Ascending aorta (tissue), 2 donors: ENCODE results near the gene GTF3C4. TPM values are rescaled to one million over a fixed set of nuclear protein-coding genes. Genes with fewer than 3 reads are reported as not detected.
"Not testable (repeated sequence)": the region's sequence is repeated elsewhere in the genome, so short reads cannot be mapped to it uniquely, and the experiment has no call there.

Experiments used
- DNase-seq, 2 donors: peaks; one replicate each; pipeline ENCODE4 v3.0.0-alpha.2; 2019; ENCODE audit warnings: low spot score in 2 of 2
- H3K27ac ChIP-seq, 2 donors: fragments of 200-600 bp; sonication (generic); one replicate each; pipeline ENCODE4 v1.5.1; 2016 to 2017; ENCODE audit warnings: mild to moderate bottlenecking in 1 of 2
- H3K27me3 ChIP-seq: fragments of 200-600 bp; sonication (generic); one replicate; pipeline ENCODE4 v1.5.1; 2017
- H3K36me3 ChIP-seq, 2 donors: fragments of 200-600 bp; sonication (generic); one replicate each; pipeline ENCODE4 v1.5.1; 2016
- H3K4me1 ChIP-seq, 2 donors: fragments of 200-600 bp; sonication (generic); one replicate each; pipeline ENCODE4 v1.5.1; 2016 to 2017; ENCODE audit warnings: mild to moderate bottlenecking in 1 of 2
- H3K4me3 ChIP-seq, 2 donors: fragments of 200-600 bp; sonication (generic); one replicate each; pipeline ENCODE4 v1.5.1; 2016 to 2017; ENCODE audit warnings: mild to moderate bottlenecking in 1 of 2
- H3K9me3 ChIP-seq, 2 donors: fragments of 200-600 bp; sonication (generic); one replicate each; pipeline ENCODE4 v1.5.1; 2016
- CTCF ChIP-seq, 3 experiments: fragments of 200-600 bp in 2 of 3; fragments of 450-650 bp in 1 of 3; sonication (generic) in 2 of 3; IDR thresholded peaks; one replicate each; pipeline ENCODE4 v1.5.1; 2016 to 2019; ENCODE audit warnings: antibody characterized with exemption in 3 of 3, mild to moderate bottlenecking in 1 of 3, moderate library complexity in 1 of 3
- intact Hi-C: fragments of 100-400 bp; cut with DNase I; formaldehyde crosslinking; loops from one replicate; pipeline ENCODE4 v1.15.1; 2023
- total RNA-seq: library from RNA; depleted of rRNA; stranded (reverse); fragments of >200 nt; gene quantifications from one replicate; pipeline ENCODE4 v1.1.0, GENCODE V29; 2016

Gene GTF3C4
- total RNA-seq, 1 donor from 2014 or later: 9.8 TPM

GRCh38 chr9:132708769-132709430, 38.6 kb downstream of the GTF3C4 start:
- intact Hi-C loops: no loop called here
- DNase-seq: no peak
- H3K4me3 ChIP-seq: no peak overlapping the region

GRCh38 chr9:132710333-132710732, 40.1 kb downstream of the GTF3C4 start:
- intact Hi-C loops: no loop called here
- no peaks in the 10 kb centered on the region for H3K27me3 ChIP-seq
- TF ChIP-seq CTCF (IDR thresholded peaks at IDR 0.05): no peak
- no peaks in the 10 kb centered on the region for H3K9me3 ChIP-seq
- no peak for DNase-seq
- H3K4me1 ChIP-seq: no peaks in the 10 kb centered on the region
- no peaks in the 10 kb centered on the region for H3K36me3 ChIP-seq
- H3K4me3 ChIP-seq: no peak overlapping the region
- H3K27ac ChIP-seq: no peak overlapping the region

More at GRCh38 chr9:132708769-132709430, 38.6 kb downstream of the GTF3C4 start:
- Histone ChIP-seq H3K27me3 (no peaks in the 10 kb centered on the region), H3K4me1 (no peaks in the 10 kb centered on the region), H3K36me3 (no peaks in the 10 kb centered on the region), H3K27ac (no peak overlapping the region), H3K9me3 (no peaks in the 10 kb centered on the region)
- no peak for TF ChIP-seq CTCF (IDR thresholded peaks at IDR 0.05)

GRCh38 chr9:132711152-132711551, 40.9 kb downstream of the GTF3C4 start:
- H3K9me3 ChIP-seq, H3K36me3 ChIP-seq, intact Hi-C loops, DNase-seq, H3K4me1 ChIP-seq, H3K27ac ChIP-seq, H3K27me3 ChIP-seq, H3K4me3 ChIP-seq: not testable (repeated sequence)

GRCh38 chr9:132711846-132712245, 41.6 kb downstream of the GTF3C4 start:
- no peak overlapping the region for H3K4me3 ChIP-seq
- H3K36me3 ChIP-seq: no peaks in the 10 kb centered on the region
- H3K9me3 ChIP-seq: no peaks in the 10 kb centered on the region
- no peaks in the 10 kb centered on the region for H3K27me3 ChIP-seq
- DNase-seq: no peak
- no peak for TF ChIP-seq CTCF (IDR thresholded peaks at IDR 0.05)
- H3K4me1 ChIP-seq: no peaks in the 10 kb centered on the region
- no peak overlapping the region for H3K27ac ChIP-seq
- intact Hi-C loops: no loop called here

- no peak for DNase-seq
- no peaks in the 10 kb centered on the region for H3K9me3 ChIP-seq
- H3K36me3 ChIP-seq: no peaks in the 10 kb centered on the region
- no peak overlapping the region for H3K4me3 ChIP-seq
- intact Hi-C loops: no loop called here
- H3K4me1 ChIP-seq: no peaks in the 10 kb centered on the region
- TF ChIP-seq CTCF (IDR thresholded peaks at IDR 0.05): no peak
- H3K27ac ChIP-seq: no peak overlapping the region
- H3K27me3 ChIP-seq: no peaks in the 10 kb centered on the region
Measured at GRCh38 chr9:132712753-132713152, 42.5 kb downstream of the GTF3C4 start.

- no peak for DNase-seq
- Histone ChIP-seq H3K4me1 (no peaks in the 10 kb centered on the region), H3K9me3 (no peaks in the 10 kb centered on the region), H3K27me3 (no peaks in the 10 kb centered on the region), H3K4me3 (no peak overlapping the region), H3K27ac (no peak overlapping the region), H3K36me3 (no peaks in the 10 kb centered on the region)
- no peak for TF ChIP-seq CTCF (IDR thresholded peaks at IDR 0.05)
- intact Hi-C loops: no loop called here
Measured at GRCh38 chr9:132716007-132716406, 45.7 kb downstream of the GTF3C4 start.
